ENCODE data around the gene HYLS1. TPM values are rescaled to one million over a fixed set of nuclear protein-coding genes. Genes with fewer than 3 reads are reported as not detected.

HYLS1 gene
- total RNA-seq, 4 donors from 2014 or later = 4.2 to 9.8 (median 6.4) TPM

- Histone ChIP-seq H3K4me1 (no peaks in the 10 kb centered on the region), H3K4me3 (no peak overlapping the region), H3K36me3 (no peaks in the 10 kb centered on the region), H3K27ac (no peak overlapping the region), H3K27me3 (peaks cover 45% of the 10 kb centered on the region), H3K9me3 (no peaks in the 10 kb centered on the region)
- no peak for TF ChIP-seq EP300 (IDR thresholded peaks at IDR 0.05)
- no peak for TF ChIP-seq POLR2AphosphoS5 (IDR thresholded peaks at IDR 0.05)
- TF ChIP-seq CTCF (IDR thresholded peaks at IDR 0.05) = no peak
- no peak for TF ChIP-seq POLR2A (IDR thresholded peaks at IDR 0.05)
- ATAC-seq = no peak
- 67 to 73% methylated on average over 5 to 9 of the region's 13 CpGs for WGBS, 2 donors (ENCODE audit: low coverage in 1 of 2)
Measured at GRCh38 chr11:125918140-125918840, 30.8 kb downstream of the HYLS1 start.

- Histone ChIP-seq H3K27ac (no peak overlapping the region), H3K9me3 (no peaks in the 10 kb centered on the region), H3K27me3 (peaks cover 44% of the 10 kb centered on the region), H3K4me3 (no peak overlapping the region), H3K36me3 (no peaks in the 10 kb centered on the region), H3K4me1 (no peaks in the 10 kb centered on the region)
- WGBS, 2 donors (ENCODE audit: low coverage in 1 of 2) = 89% methylated on average over 6 of the region's 9 CpGs; no CpG with 5 or more reads in 1 of the 2 donors
- ATAC-seq = no peak
- TF ChIP-seq POLR2AphosphoS5 (IDR thresholded peaks at IDR 0.05) = no peak
- no peak for TF ChIP-seq CTCF (IDR thresholded peaks at IDR 0.05)
Measured at GRCh38 chr11:125921042-125921441, 33.6 kb downstream of the HYLS1 start.

- Histone ChIP-seq H3K4me3 (no peak overlapping the region), H3K9me3 (no peaks in the 10 kb centered on the region), H3K4me1 (no peaks in the 10 kb centered on the region), H3K36me3 (no peaks in the 10 kb centered on the region), H3K27me3 (peaks cover 33% of the 10 kb centered on the region), H3K27ac (no peak overlapping the region)
- ATAC-seq = no peak
- WGBS, 2 donors (ENCODE audit: low coverage in 1 of 2) = 40 to 73% methylated on average over 1 to 2 of the region's 3 CpGs
- TF ChIP-seq POLR2AphosphoS5 (IDR thresholded peaks at IDR 0.05) = no peak
- no peak for TF ChIP-seq EP300 (IDR thresholded peaks at IDR 0.05)
- TF ChIP-seq CTCF (IDR thresholded peaks at IDR 0.05) = no peak
- TF ChIP-seq POLR2A (IDR thresholded peaks at IDR 0.05) = no peak
Measured at GRCh38 chr11:125922156-125922555, 34.7 kb downstream of the HYLS1 start.

DNA sequence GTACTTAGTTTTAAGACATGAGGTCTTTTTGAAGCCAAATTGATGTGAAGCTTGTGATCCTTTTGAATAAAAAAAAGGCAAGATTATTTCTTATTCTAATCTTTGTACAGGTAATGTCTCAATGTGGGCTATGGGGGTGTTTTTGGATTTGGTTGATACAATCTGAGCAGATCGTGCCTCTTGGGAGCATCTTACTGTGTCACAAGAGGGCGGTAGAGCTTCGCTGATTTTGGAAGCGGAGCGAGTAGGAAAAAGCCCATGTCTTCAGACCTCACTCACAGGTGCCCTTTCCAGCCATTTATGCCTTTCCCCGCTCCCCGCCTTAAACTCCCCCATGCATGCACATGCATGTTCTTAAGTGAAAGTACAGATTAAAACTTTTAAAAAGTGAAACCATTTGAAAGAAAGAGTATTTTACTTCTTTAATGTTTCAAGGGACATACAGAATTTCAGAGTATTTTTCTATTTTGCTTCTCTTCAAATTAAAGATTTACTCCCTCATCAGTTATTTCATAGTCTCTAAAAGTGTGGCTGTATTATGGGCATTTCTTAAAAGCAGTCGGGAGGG, 35.6 kb downstream of the HYLS1 start:
- Histone ChIP-seq H3K27me3 (peaks cover 25% of the 10 kb centered on the region), H3K4me3 (no peak overlapping the region), H3K36me3 (no peaks in the 10 kb centered on the region), H3K9me3 (no peaks in the 10 kb centered on the region), H3K4me1 (no peaks in the 10 kb centered on the region), H3K27ac (no peak overlapping the region)
- peak; percentile 79 for ATAC-seq
- no peak for TF ChIP-seq EP300 (IDR thresholded peaks at IDR 0.05)
- TF ChIP-seq CTCF (IDR thresholded peaks at IDR 0.05) = peak; percentile 47 to 82 (median 80)
- WGBS, 2 donors (ENCODE audit: low coverage in 1 of 2) = 2 to 7% methylated on average over 8 of the region's 8 CpGs

GRCh38 chr11:125923633-125924032, 36.2 kb downstream of the HYLS1 start:
- no peaks in the 10 kb centered on the region for H3K9me3 ChIP-seq
- H3K27me3 ChIP-seq = peaks cover 20% of the 10 kb centered on the region
- H3K4me1 ChIP-seq = no peaks in the 10 kb centered on the region
- TF ChIP-seq CTCF (IDR thresholded peaks at IDR 0.05) (no peak), POLR2AphosphoS5 (IDR thresholded peaks at IDR 0.05) (no peak), POLR2A (IDR thresholded peaks at IDR 0.05) (no peak), EP300 (IDR thresholded peaks at IDR 0.05) (no peak)
- no peak for ATAC-seq
- H3K36me3 ChIP-seq = no peaks in the 10 kb centered on the region
- WGBS, 2 donors (ENCODE audit: low coverage in 1 of 2) = 81 to 92% methylated on average over 6 to 8 of the region's 8 CpGs
- no peak overlapping the region for H3K4me3 ChIP-seq
- H3K27ac ChIP-seq = no peak overlapping the region
